HG03045 (cell line): ENCODE data around the gene CNTN1.

Experiments
- ATAC-seq: cut with Tn5 transposase; IDR thresholded peaks from one replicate; pipeline ENCODE4 v1.9.1; 2021; ENCODE audit warnings: mild to moderate bottlenecking, moderate library complexity; ENCODE audit not compliant: unreplicated experiment

The CNTN1 gene

GRCh38 chr12:40691913-40692764, at the start of gene CNTN1:
Gene CNTN1, plus strand, starts transcription at chr12:40692439.
- peak; percentile 65 for ATAC-seq

GRCh38 chr12:40643506-40643905, 48.7 kb upstream of the CNTN1 start:
- no peak for ATAC-seq

GRCh38 chr12:40643976-40644375, 48.3 kb upstream of the CNTN1 start:
- ATAC-seq: no peak

- no peak for ATAC-seq
Observed at GRCh38 chr12:40644708-40645107, 47.5 kb upstream of the CNTN1 start.

- ATAC-seq: no peak
Observed at GRCh38 chr12:40645361-40645760, 46.9 kb upstream of the CNTN1 start.

- no peak for ATAC-seq
Observed at GRCh38 chr12:40646456-40646855, 45.8 kb upstream of the CNTN1 start.

GRCh38 chr12:40646911-40647310, 45.3 kb upstream of the CNTN1 start:
- no peak for ATAC-seq

GRCh38 chr12:40647651-40648050, 44.6 kb upstream of the CNTN1 start:
- no peak for ATAC-seq

- no peak for ATAC-seq
Observed at GRCh38 chr12:40648519-40648918, 43.7 kb upstream of the CNTN1 start.

- ATAC-seq: no peak
Observed at GRCh38 chr12:40650038-40650704, 42.1 kb upstream of the CNTN1 start.

GRCh38 chr12:40655451-40655850, 36.8 kb upstream of the CNTN1 start:
- no peak for ATAC-seq

GRCh38 chr12:40662366-40662765, 29.9 kb upstream of the CNTN1 start:
- ATAC-seq: no peak

GRCh38 chr12:40663781-40664180, 28.5 kb upstream of the CNTN1 start:
- ATAC-seq: no peak

GRCh38 chr12:40668099-40668529, 24.1 kb upstream of the CNTN1 start:
- ATAC-seq: no peak

GRCh38 chr12:40672741-40673271, 19.4 kb upstream of the CNTN1 start:
- no peak for ATAC-seq

GRCh38 chr12:40681148-40681547, 11.1 kb upstream of the CNTN1 start:
- ATAC-seq: no peak

GRCh38 chr12:40684986-40685385, 7.3 kb upstream of the CNTN1 start:
- ATAC-seq: no peak

GRCh38 chr12:40688085-40688725, 4.0 kb upstream of the CNTN1 start:
- ATAC-seq: no peak

- no peak for ATAC-seq
Observed at GRCh38 chr12:40689576-40689975, 2.7 kb upstream of the CNTN1 start.

- ATAC-seq: no peak
Observed at GRCh38 chr12:40692765-40693206, 547 bp downstream of the CNTN1 start.

- ATAC-seq: no peak
Observed at GRCh38 chr12:40693207-40693821, 1.1 kb downstream of the CNTN1 start.
